HCT116 (cell line): ENCODE measurements around the gene ELN. TPM values are rescaled to one million over a fixed set of nuclear protein-coding genes. Genes with fewer than 3 reads are reported as not detected.

Experiments used
- ATAC-seq: fragments of 200-7000 bp; cut with Tn5 transposase; 2 replicates; pipeline ENCODE4 v1.9.1; 2020; ENCODE audit warnings: mild to moderate bottlenecking, moderate library complexity
- BruUV-seq: library from RNA; stranded (reverse); fragments of 400-500 nt; replicated peaks from 2 replicates; lab custom pipeline; 2021; lab: Mats Ljungman, UMichigan
- CTCF ChIA-PET: fragments of 300-600 bp; sonication (Branson Sonifier 250); formaldehyde crosslinking; loops from one replicate; lab custom pipeline; 2021; ENCODE audit warnings: antibody characterized with exemption; lab: Charles Lee
- POLR2A ChIA-PET: fragments of 300-600, 350-600 bp; sonication (Branson Sonifier 250); formaldehyde crosslinking; loops from one replicate; lab custom pipeline; 2021; ENCODE audit warnings: antibody characterized with exemption; lab: Charles Lee
- RAD21 ChIA-PET, 2 experiments: fragments of 300-600 bp; sonication (Branson Sonifier 250); formaldehyde crosslinking; loops; one replicate each; lab custom pipeline; 2023; ENCODE audit warnings: low total read pairs in 2 of 2; ENCODE audit not compliant: uncharacterized antibody in 2 of 2, unreplicated experiment in 2 of 2, low non-redundant PET in 1 of 2; lab: Charles Lee
- DNase-seq: peaks from one replicate; pipeline ENCODE4 v3.0.0-alpha.2; 2010; ENCODE audit warnings: low read depth, low spot score
- H2AFZ ChIP-seq: fragments of 200-600 bp; shearing (Covaris generic), sonication (generic); 2 replicates; pipeline ENCODE4 v1.6.1; 2017; ENCODE audit warnings: low read depth, mixed run types, mixed read lengths, antibody characterized with exemption, low read length; ENCODE audit not compliant: poor library complexity, severe bottlenecking
- H3K27ac ChIP-seq: 2 replicates; pipeline ENCODE4 v1.5.1; 2012; ENCODE audit warnings: low read depth, low read length
- H3K27me3 ChIP-seq: fragments of 200-600 bp; sonication (generic); 2 replicates; pipeline ENCODE4 v1.6.1; 2016; ENCODE audit warnings: mixed run types, low read length, mixed read lengths; ENCODE audit not compliant: insufficient read depth
- H3K36me3 ChIP-seq, 2 experiments: fragments of 200-500 bp in 1 of 2; fragments of 200-600 bp in 1 of 2; sonication (Bioruptor generic) in 1 of 2; sonication (generic) in 1 of 2; 2 replicates each; pipeline versions ENCODE4 v1.5.1 to v1.6.1; 2014 to 2016; ENCODE audit warnings: low read length in 2 of 2, inconsistent platforms in 1 of 2, mixed read lengths in 1 of 2, mixed run types in 1 of 2; ENCODE audit not compliant: insufficient read depth in 2 of 2, control insufficient read depth in 1 of 2
- H3K4me1 ChIP-seq, 2 experiments: fragments of 200-600 bp in 1 of 2; sonication (generic) in 1 of 2; 2 replicates each; pipeline versions ENCODE4 v1.5.1 to v1.6.1; 2012 to 2017; ENCODE audit warnings: low read length in 2 of 2, inconsistent platforms in 1 of 2, mild to moderate bottlenecking in 1 of 2, mixed read lengths in 1 of 2, mixed run types in 1 of 2, moderate library complexity in 1 of 2; ENCODE audit not compliant: insufficient read depth in 2 of 2, control insufficient read depth in 1 of 2
- H3K4me2 ChIP-seq: fragments of 200-600 bp; sonication (generic); 2 replicates; pipeline ENCODE4 v1.6.1; 2017; ENCODE audit warnings: mixed run types, low read length, mixed read lengths
- H3K4me3 ChIP-seq, 2 experiments: fragments of 200-600 bp in 1 of 2; sonication (generic) in 1 of 2; replicated peaks in 1 of 2; 2 replicates each; pipeline ENCODE4 v1.5.1; 2011 to 2016; ENCODE audit warnings: low read length in 2 of 2, control low read depth in 1 of 2, low read depth in 1 of 2, mild to moderate bottlenecking in 1 of 2, mixed read lengths in 1 of 2, mixed run types in 1 of 2
- H3K79me2 ChIP-seq: fragments of 200-600 bp; sonication (generic); 2 replicates; pipeline ENCODE4 v1.6.1; 2017; ENCODE audit warnings: mild to moderate bottlenecking, mixed run types, low read length, moderate library complexity, mixed read lengths; ENCODE audit not compliant: insufficient read depth
- H3K9ac ChIP-seq: fragments of 200-600 bp; sonication (generic); 2 replicates; pipeline ENCODE4 v1.6.1; 2016; ENCODE audit warnings: low read length, mixed read lengths
- H3K9me2 ChIP-seq: fragments of 200-600 bp; sonication (generic), shearing (Covaris generic); 2 replicates; pipeline ENCODE4 v1.6.1; 2017; ENCODE audit warnings: mixed run types, mild to moderate bottlenecking, moderate library complexity; ENCODE audit not compliant: insufficient read depth
- H3K9me3 ChIP-seq, 2 experiments: fragments of 200-500 bp in 1 of 2; fragments of 200-600 bp in 1 of 2; sonication (Bioruptor generic) in 1 of 2; sonication (generic) in 1 of 2; 2 replicates each; pipeline ENCODE4 v1.6.1; 2014 to 2017; ENCODE audit warnings: low read length in 2 of 2, mixed read lengths in 2 of 2, inconsistent platforms in 1 of 2, low read depth in 1 of 2, mild to moderate bottlenecking in 1 of 2, mixed run types in 1 of 2, moderate library complexity in 1 of 2; ENCODE audit not compliant: control insufficient read depth in 1 of 2, insufficient read depth in 1 of 2
- H4K20me1 ChIP-seq: fragments of 200-600 bp; sonication (generic), shearing (Covaris generic); 2 replicates; pipeline ENCODE4 v1.6.1; 2017; ENCODE audit warnings: mixed run types, mild to moderate bottlenecking, moderate library complexity; ENCODE audit not compliant: insufficient read depth
- CBX3 ChIP-seq: IDR thresholded peaks from 2 replicates; pipeline ENCODE4 v1.6.1; 2012; ENCODE audit warnings: low read depth
- CEBPB ChIP-seq: IDR thresholded peaks from 2 replicates; pipeline ENCODE4 v1.6.1; 2012; ENCODE audit warnings: low read depth
- EGR1 ChIP-seq: IDR thresholded peaks from 2 replicates; pipeline ENCODE4 v1.6.1; 2012; ENCODE audit warnings: low read depth
- ELF1 ChIP-seq: IDR thresholded peaks from 2 replicates; pipeline ENCODE4 v1.6.1; 2012; ENCODE audit warnings: low read depth, borderline replicate concordance
- EZH2 ChIP-seq: fragments of 200-600 bp; sonication (generic); IDR thresholded peaks from 2 replicates; pipeline ENCODE4 v1.6.1; 2017; ENCODE audit warnings: antibody characterized with exemption, mixed run types
- EZH2phosphoT487 ChIP-seq: fragments of 200-600 bp; IDR thresholded peaks from 2 replicates; pipeline ENCODE4 v1.6.1; 2018; ENCODE audit warnings: antibody characterized with exemption, borderline replicate concordance
- FOSL1 ChIP-seq: IDR thresholded peaks from 2 replicates; pipeline ENCODE4 v1.6.1; 2012; ENCODE audit warnings: low read depth
- JUND ChIP-seq: IDR thresholded peaks from 2 replicates; pipeline ENCODE4 v1.6.1; 2012
- POLR2A ChIP-seq: IDR thresholded peaks from 2 replicates; pipeline ENCODE4 v1.7.0; 2011; ENCODE audit warnings: borderline replicate concordance; ENCODE audit not compliant: insufficient read depth, insufficient read length; ENCODE audit errors: extremely low read depth
- POLR2AphosphoS5 ChIP-seq: IDR thresholded peaks from 2 replicates; pipeline ENCODE4 v1.6.1; 2011; ENCODE audit warnings: mild to moderate bottlenecking, low read depth, low read length, moderate library complexity
- SIN3A ChIP-seq: IDR thresholded peaks from 2 replicates; pipeline ENCODE4 v1.6.1; 2012; ENCODE audit warnings: low read depth
- SP1 ChIP-seq: IDR thresholded peaks from 2 replicates; pipeline ENCODE4 v1.6.1; 2012; ENCODE audit warnings: low read depth
- SRF ChIP-seq: IDR thresholded peaks from 2 replicates; pipeline ENCODE4 v1.6.1; 2012; ENCODE audit warnings: low read depth
- YY1 ChIP-seq: IDR thresholded peaks from 2 replicates; pipeline ENCODE4 v1.6.1; 2011; ENCODE audit warnings: low read length, low read depth, moderate library complexity, mild to moderate bottlenecking; ENCODE audit not compliant: insufficient replicate concordance; ENCODE audit errors: extremely low read depth
- ZFX ChIP-seq: fragments of 450-650 bp; IDR thresholded peaks from 2 replicates; pipeline ENCODE4 v1.6.1; 2017
- intact Hi-C: fragments of 100-400 bp; cut with micrococcal nuclease; formaldehyde crosslinking; loops from 2 replicates; pipeline ENCODE4 v1.10.0; 2022
- total RNA-seq: library from RNA; stranded (reverse); gene quantifications from one replicate; pipeline ENCODE4 v1.2.1, GENCODE V29; 2021; ENCODE audit not compliant: unreplicated experiment
- TF ChIP-seq, protein P1 (sequence below): IDR thresholded peaks from 2 replicates; pipeline ENCODE4 v1.6.1; 2012; ENCODE audit warnings: low read depth
- TF ChIP-seq, protein P2 (sequence below): IDR thresholded peaks from 2 replicates; pipeline ENCODE4 v1.6.1; 2011; ENCODE audit warnings: mild to moderate bottlenecking, low read length, moderate library complexity; ENCODE audit not compliant: insufficient replicate concordance; ENCODE audit errors: extremely low read depth
- TF ChIP-seq, protein P3 (sequence below): IDR thresholded peaks from 2 replicates; pipeline ENCODE4 v1.6.1; 2012
- TF ChIP-seq, protein P4 (sequence below), 3 experiments: fragments of 200-600 bp in 1 of 3; sonication (generic) in 1 of 3; IDR thresholded peaks in 2 of 3; conservative IDR thresholded peaks in 1 of 3; 2 replicates each; pipeline ENCODE4 v1.5.1; 2012 to 2017; ENCODE audit warnings: low read depth in 2 of 3, low read length in 2 of 3, antibody characterized with exemption in 1 of 3, borderline replicate concordance in 1 of 3, control low read depth in 1 of 3, mild to moderate bottlenecking in 1 of 3, mixed read lengths in 1 of 3, mixed run types in 1 of 3, moderate library complexity in 1 of 3; ENCODE audit not compliant: insufficient read depth in 1 of 3

The ELN gene
- total RNA-seq, 1 experiment from 2014 or later: 0.17 TPM

DNA sequence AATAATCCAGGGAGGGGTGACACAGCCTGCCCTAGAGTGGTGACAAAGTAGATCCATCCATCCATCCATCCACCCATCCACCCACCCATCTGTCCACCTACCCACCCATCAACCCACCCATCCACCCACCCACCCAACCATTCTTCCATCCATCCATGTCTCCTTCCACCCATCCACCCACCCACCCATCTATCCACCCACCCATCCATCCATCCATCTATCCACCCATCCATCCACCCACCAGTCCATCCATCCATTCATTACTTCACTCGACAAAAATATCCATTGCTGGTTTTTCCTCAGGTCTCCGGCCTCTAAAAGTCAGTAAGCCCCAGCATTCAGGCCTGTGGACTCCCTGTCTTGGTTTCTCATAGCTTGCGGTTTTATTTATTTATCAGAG lies 43.1 kb downstream of the ELN start:
- Histone ChIP-seq H3K9me2 (no peaks in the 10 kb centered on the region), H3K36me3 (no peaks in the 10 kb centered on the region), H3K4me2 (no peak overlapping the region), H3K9ac (no peak overlapping the region), H3K79me2 (no peaks in the 10 kb centered on the region), H4K20me1 (no peaks in the 10 kb centered on the region), H3K9me3 (no peaks in the 10 kb centered on the region), H3K4me1 (peaks cover 6 to 21% of the 10 kb centered on the region in 2 experiments), H3K4me3 (no peak overlapping the region), H3K27ac (no peak overlapping the region), H2AFZ (no peak overlapping the region), H3K27me3 (no peaks in the 10 kb centered on the region)
- intact Hi-C loops: no loop called here
- ChIA-PET POLR2A (interaction anchor here (0.6 kb wide), 1 partner anchor 96 kb away, joined by 3 read pairs; no protein-coding TSS in a partner anchor), CTCF (interaction anchor here (1.0 kb wide), 1 partner anchor 135 kb away, joined by 3 read pairs; no protein-coding TSS in a partner anchor), RAD21 (no interaction called here)
- DNase-seq (no peak), ATAC-seq (no peak)
- BruUV-seq: no TSS peak
- TF ChIP-seq CEBPB (no peak), FOSL1 (no peak), POLR2AphosphoS5 (no peak), SRF (no peak), EGR1 (no peak), EZH2phosphoT487 (no peak), CBX3 (no peak), ELF1 (no peak), SP1 (no peak), YY1 (no peak), SIN3A (no peak), POLR2A (no peak), ZFX (no peak), JUND (no peak), EZH2 (no peak)
- TF ChIP-seq, protein P1, sequence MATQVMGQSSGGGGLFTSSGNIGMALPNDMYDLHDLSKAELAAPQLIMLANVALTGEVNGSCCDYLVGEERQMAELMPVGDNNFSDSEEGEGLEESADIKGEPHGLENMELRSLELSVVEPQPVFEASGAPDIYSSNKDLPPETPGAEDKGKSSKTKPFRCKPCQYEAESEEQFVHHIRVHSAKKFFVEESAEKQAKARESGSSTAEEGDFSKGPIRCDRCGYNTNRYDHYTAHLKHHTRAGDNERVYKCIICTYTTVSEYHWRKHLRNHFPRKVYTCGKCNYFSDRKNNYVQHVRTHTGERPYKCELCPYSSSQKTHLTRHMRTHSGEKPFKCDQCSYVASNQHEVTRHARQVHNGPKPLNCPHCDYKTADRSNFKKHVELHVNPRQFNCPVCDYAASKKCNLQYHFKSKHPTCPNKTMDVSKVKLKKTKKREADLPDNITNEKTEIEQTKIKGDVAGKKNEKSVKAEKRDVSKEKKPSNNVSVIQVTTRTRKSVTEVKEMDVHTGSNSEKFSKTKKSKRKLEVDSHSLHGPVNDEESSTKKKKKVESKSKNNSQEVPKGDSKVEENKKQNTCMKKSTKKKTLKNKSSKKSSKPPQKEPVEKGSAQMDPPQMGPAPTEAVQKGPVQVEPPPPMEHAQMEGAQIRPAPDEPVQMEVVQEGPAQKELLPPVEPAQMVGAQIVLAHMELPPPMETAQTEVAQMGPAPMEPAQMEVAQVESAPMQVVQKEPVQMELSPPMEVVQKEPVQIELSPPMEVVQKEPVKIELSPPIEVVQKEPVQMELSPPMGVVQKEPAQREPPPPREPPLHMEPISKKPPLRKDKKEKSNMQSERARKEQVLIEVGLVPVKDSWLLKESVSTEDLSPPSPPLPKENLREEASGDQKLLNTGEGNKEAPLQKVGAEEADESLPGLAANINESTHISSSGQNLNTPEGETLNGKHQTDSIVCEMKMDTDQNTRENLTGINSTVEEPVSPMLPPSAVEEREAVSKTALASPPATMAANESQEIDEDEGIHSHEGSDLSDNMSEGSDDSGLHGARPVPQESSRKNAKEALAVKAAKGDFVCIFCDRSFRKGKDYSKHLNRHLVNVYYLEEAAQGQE: no peak
- TF ChIP-seq, protein P2, sequence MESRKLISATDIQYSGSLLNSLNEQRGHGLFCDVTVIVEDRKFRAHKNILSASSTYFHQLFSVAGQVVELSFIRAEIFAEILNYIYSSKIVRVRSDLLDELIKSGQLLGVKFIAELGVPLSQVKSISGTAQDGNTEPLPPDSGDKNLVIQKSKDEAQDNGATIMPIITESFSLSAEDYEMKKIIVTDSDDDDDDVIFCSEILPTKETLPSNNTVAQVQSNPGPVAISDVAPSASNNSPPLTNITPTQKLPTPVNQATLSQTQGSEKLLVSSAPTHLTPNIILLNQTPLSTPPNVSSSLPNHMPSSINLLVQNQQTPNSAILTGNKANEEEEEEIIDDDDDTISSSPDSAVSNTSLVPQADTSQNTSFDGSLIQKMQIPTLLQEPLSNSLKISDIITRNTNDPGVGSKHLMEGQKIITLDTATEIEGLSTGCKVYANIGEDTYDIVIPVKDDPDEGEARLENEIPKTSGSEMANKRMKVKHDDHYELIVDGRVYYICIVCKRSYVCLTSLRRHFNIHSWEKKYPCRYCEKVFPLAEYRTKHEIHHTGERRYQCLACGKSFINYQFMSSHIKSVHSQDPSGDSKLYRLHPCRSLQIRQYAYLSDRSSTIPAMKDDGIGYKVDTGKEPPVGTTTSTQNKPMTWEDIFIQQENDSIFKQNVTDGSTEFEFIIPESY: no peak
- TF ChIP-seq, protein P3, sequence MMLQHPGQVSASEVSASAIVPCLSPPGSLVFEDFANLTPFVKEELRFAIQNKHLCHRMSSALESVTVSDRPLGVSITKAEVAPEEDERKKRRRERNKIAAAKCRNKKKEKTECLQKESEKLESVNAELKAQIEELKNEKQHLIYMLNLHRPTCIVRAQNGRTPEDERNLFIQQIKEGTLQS: no peak
- TF ChIP-seq, protein P4, sequence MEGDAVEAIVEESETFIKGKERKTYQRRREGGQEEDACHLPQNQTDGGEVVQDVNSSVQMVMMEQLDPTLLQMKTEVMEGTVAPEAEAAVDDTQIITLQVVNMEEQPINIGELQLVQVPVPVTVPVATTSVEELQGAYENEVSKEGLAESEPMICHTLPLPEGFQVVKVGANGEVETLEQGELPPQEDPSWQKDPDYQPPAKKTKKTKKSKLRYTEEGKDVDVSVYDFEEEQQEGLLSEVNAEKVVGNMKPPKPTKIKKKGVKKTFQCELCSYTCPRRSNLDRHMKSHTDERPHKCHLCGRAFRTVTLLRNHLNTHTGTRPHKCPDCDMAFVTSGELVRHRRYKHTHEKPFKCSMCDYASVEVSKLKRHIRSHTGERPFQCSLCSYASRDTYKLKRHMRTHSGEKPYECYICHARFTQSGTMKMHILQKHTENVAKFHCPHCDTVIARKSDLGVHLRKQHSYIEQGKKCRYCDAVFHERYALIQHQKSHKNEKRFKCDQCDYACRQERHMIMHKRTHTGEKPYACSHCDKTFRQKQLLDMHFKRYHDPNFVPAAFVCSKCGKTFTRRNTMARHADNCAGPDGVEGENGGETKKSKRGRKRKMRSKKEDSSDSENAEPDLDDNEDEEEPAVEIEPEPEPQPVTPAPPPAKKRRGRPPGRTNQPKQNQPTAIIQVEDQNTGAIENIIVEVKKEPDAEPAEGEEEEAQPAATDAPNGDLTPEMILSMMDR (IDR thresholded peaks at IDR 0.05 in 2 of 3, conservative IDR thresholded peaks at IDR 0.05 in 1 of 3; ENCODE audit: borderline replicate concordance in 1 of 3, insufficient read depth in 1 of 3, low read depth in 2 of 3, low read length in 2 of 3): no peak
